ENCODE data around the gene FOXP4.

The FOXP4 gene

GRCh38 chr6:41635365-41635764 lies 89.2 kb downstream of the FOXP4 start:
- DNase-seq: no peak

- no peak for DNase-seq
Observed at GRCh38 chr6:41636833-41637193, 90.6 kb downstream of the FOXP4 start.

- DNase-seq: no peak
Observed at GRCh38 chr6:41637194-41638001, 91.2 kb downstream of the FOXP4 start.

GRCh38 chr6:41638002-41638934 lies 92.1 kb downstream of the FOXP4 start, which contains the start of gene MDFI:
Gene MDFI (plus strand): TSS chr6:41638468. CDS start chr6:41638750, 282 bp downstream.
- no peak for DNase-seq

- DNase-seq: no peak
Observed at GRCh38 chr6:41638935-41639808, 93.0 kb downstream of the FOXP4 start.

GRCh38 chr6:41639809-41640371 lies 93.7 kb downstream of the FOXP4 start:
- DNase-seq: no peak

GRCh38 chr6:41640426-41640825 lies 94.2 kb downstream of the FOXP4 start:
- DNase-seq: no peak

- no peak for DNase-seq
Observed at GRCh38 chr6:41641352-41641925, 95.3 kb downstream of the FOXP4 start.

- no peak for DNase-seq
Observed at GRCh38 chr6:41642090-41642959, 96.1 kb downstream of the FOXP4 start.

GRCh38 chr6:41642960-41643898 lies 97.0 kb downstream of the FOXP4 start:
- no peak for DNase-seq

- DNase-seq: no peak
Observed at GRCh38 chr6:41643899-41644269, 97.7 kb downstream of the FOXP4 start.

- no peak for DNase-seq
Observed at GRCh38 chr6:41644297-41644879, 98.2 kb downstream of the FOXP4 start.

GRCh38 chr6:41645007-41645618 lies 98.9 kb downstream of the FOXP4 start:
- DNase-seq: no peak

- DNase-seq: no peak
Observed at GRCh38 chr6:41646026-41646795, 100.0 kb downstream of the FOXP4 start.

- no peak for DNase-seq
Observed at GRCh38 chr6:41647061-41647511, 100.9 kb downstream of the FOXP4 start.

- DNase-seq: no peak
Observed at GRCh38 chr6:41648070-41648585, 101.9 kb downstream of the FOXP4 start.

- no peak for DNase-seq
Observed at GRCh38 chr6:41648921-41649320, 102.7 kb downstream of the FOXP4 start.

GRCh38 chr6:41649596-41649995 lies 103.4 kb downstream of the FOXP4 start:
- no peak for DNase-seq

Data from CD4-positive, alpha-beta T cell treated with Interleukin-21 for 1 hour (primary cell).